ENCODE results near the gene TAF4.

TAF4 gene

DNA sequence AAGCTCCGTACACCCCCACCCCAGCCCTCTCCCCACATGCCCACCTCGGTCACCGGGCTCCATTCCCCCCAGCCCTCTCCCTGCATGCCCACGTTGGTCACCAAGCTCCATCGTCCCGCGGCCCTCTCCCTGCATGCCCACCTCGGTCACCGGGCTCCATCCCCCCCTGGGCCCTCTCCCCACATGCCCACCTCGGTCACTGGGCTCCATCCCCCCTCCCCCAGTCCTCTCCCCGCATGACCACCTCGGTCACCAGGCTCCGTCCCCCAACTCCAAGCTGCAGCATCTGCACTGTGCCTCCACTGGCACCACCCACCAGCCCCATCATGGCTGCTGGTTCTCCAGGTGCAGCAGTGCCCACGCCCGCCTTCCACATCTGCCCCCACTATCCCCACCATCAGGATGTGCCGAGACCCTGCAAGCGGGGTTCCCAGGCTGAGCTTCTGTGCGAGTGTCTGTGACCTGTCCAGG lies 16.8 kb downstream of the TAF4 start:
- TF ChIP-seq POLR2A (IDR thresholded peaks at IDR 0.05; ENCODE audit: low read length), result no peak
- no peak for TF ChIP-seq GATA1 (IDR thresholded peaks at IDR 0.05; ENCODE audit: low read depth, low read length)
- no peak for DNase-seq

DNA sequence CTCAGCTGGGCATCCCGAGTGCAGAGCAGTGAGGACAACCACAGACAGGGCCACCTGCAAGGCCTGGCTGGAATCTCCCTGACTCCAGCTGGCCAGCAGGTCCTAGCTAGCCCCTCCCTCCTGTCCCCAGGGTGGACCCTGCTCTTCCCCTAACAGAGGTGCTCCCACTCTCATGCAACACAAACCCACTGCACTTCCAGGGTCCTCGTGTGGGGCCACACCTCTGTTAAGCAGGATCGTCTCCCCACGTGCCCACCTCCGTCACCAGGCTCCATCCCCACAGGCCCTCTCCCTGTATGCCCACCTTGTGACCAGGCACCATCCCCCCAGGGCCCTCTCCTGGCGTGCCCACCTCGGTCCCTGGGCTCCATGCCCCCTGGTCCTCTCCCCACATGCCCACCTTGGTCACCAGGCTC lies 17.3 kb downstream of the TAF4 start:
- DNase-seq, result no peak
- TF ChIP-seq GATA1 (IDR thresholded peaks at IDR 0.05; ENCODE audit: low read depth, low read length) (no peak), POLR2A (IDR thresholded peaks at IDR 0.05; ENCODE audit: low read length) (no peak)

- no peak for DNase-seq
- TF ChIP-seq GATA1 (IDR thresholded peaks at IDR 0.05; ENCODE audit: low read depth, low read length) (no peak), POLR2A (IDR thresholded peaks at IDR 0.05; ENCODE audit: low read length) (no peak)
These were observed 17.9 kb downstream of the TAF4 start for GRCh38 chr20:62047666-62048345.

- DNase-seq, result no peak
- no peak for TF ChIP-seq GATA1 (IDR thresholded peaks at IDR 0.05; ENCODE audit: low read depth, low read length)
- no peak for TF ChIP-seq POLR2A (IDR thresholded peaks at IDR 0.05; ENCODE audit: low read length)
These were observed 19.2 kb downstream of the TAF4 start for GRCh38 chr20:62046431-62046830.

- no peak for DNase-seq
These were observed 20.0 kb downstream of the TAF4 start for GRCh38 chr20:62045529-62046285.

GRCh38 chr20:62045118-62045517 lies 20.6 kb downstream of the TAF4 start:
- TF ChIP-seq POLR2A (IDR thresholded peaks at IDR 0.05; ENCODE audit: low read length) (no peak), GATA1 (IDR thresholded peaks at IDR 0.05; ENCODE audit: low read depth, low read length) (no peak)
- no peak for DNase-seq

More at GRCh38 chr20:62045529-62046285, 20.0 kb downstream of the TAF4 start:
- TF ChIP-seq POLR2A (IDR thresholded peaks at IDR 0.05; ENCODE audit: low read length) (no peak), GATA1 (IDR thresholded peaks at IDR 0.05; ENCODE audit: low read depth, low read length) (no peak)

DNA sequence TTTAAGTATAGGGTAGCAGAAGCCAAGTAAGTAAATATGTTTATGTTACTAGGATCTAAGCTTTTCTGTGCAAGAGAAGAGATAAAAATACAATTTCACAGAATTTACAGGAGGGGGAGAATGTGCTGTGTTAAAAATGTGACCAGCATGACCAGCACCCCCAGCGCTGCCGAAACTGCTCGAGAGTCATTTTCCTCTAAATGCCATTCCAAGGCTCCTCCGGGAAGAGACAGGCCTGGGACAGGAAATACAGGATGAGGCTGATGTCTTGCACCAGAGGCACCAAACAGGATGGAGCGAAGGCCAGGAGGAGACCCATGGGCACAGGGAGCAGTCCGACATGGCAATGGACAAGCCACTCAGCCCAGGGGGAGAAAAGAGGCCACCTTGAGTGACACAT lies 21.1 kb downstream of the TAF4 start:
- TF ChIP-seq POLR2A (IDR thresholded peaks at IDR 0.05; ENCODE audit: low read length) (no peak), GATA1 (IDR thresholded peaks at IDR 0.05; ENCODE audit: low read depth, low read length) (no peak)
- DNase-seq, result no peak

DNA sequence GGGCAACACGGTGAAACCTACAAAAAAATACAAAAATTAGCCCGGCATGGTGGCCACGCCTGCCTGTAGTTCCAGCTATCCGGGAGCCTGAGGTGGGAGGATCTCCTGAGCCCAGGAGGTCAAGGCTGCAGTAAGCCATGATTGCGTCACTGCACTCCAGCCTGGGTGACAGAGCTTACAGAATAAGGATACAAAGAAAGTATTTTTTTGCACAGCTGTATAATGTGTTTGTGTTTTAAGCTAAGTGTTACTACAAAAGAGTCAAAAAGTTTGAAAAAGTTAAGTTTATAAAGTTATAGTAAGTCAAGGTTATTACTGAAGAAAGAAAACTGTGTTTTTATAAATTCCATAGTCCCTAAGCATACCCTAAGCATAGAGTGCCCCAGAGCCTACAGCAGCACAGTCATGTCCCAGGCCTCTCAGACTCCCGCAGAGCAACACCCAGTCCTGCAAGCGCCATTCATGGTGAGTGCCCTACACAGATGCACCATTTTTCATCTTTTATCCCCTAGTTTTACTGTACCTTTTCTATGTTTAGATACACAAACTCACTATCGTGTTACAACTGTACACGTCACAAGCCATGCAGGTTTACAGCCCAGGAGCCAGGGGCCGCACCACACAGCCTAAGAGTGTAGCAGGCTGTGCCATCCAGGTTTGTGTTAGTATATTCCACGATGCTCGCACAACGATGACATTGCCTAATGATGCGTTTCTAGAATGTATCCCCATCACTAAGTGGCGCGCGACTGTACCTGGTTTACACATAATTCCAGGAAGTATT lies 22.4 kb downstream of the TAF4 start:
- no peak for TF ChIP-seq POLR2A (IDR thresholded peaks at IDR 0.05; ENCODE audit: low read length)
- TF ChIP-seq GATA1 (IDR thresholded peaks at IDR 0.05; ENCODE audit: low read depth, low read length), result no peak
- no peak for DNase-seq

- TF ChIP-seq POLR2A (IDR thresholded peaks at IDR 0.05; ENCODE audit: low read length) (no peak), GATA1 (IDR thresholded peaks at IDR 0.05; ENCODE audit: low read depth, low read length) (no peak)
- no peak for DNase-seq
These were observed 23.5 kb downstream of the TAF4 start for GRCh38 chr20:62042025-62042820.

DNA sequence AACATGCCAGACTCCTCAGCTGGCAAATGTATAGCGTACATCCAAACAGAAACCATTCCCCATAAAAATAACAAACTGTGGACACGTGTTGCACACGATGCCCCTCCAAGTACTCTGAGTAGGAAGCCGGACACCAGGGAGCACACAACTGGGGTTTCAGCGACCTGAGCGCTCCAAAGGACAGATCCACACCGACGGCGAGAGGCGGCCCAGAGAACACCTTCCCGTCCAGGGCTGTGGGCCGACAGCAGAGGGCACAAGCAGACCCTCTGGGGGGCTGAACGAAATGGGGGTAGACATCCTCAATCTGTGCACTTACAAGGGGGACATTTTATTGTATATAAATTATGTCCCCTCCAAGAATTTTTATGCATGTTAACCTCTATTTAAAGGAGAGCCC lies 24.7 kb downstream of the TAF4 start:
- DNase-seq, result no peak
- TF ChIP-seq GATA1 (IDR thresholded peaks at IDR 0.05; ENCODE audit: low read depth, low read length) (no peak), POLR2A (IDR thresholded peaks at IDR 0.05; ENCODE audit: low read length) (no peak)

DNA sequence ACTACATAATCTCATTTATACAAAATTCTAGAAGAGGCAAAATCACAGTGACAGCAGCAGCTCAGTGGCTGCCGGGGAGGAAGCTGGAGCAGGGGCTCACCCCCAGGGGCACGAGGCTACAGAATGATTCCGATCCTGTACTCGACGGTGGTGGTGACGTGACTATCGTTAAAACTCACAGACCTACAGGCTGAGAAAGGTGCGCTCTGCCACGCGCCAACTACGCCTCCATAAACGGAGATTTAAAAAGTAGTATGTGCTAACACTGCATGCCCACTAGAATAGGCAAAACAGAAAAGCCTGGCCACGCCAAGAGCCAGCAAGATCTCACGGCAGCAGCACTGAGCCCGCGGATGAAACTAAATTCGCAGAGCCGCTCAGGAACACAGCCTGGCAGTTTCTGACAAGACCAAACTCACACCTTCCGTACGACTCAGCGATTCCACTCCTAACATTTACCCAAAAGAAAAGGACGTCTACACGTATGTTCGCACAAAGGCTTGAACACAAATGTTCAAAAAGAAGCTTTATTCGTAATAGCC lies 25.2 kb downstream of the TAF4 start:
- TF ChIP-seq POLR2A (IDR thresholded peaks at IDR 0.05; ENCODE audit: low read length), result no peak
- no peak for TF ChIP-seq GATA1 (IDR thresholded peaks at IDR 0.05; ENCODE audit: low read depth, low read length)
- no peak for DNase-seq

- TF ChIP-seq POLR2A (IDR thresholded peaks at IDR 0.05; ENCODE audit: low read length), result no peak
- DNase-seq, result no peak
These were observed 25.9 kb downstream of the TAF4 start for GRCh38 chr20:62039738-62040137.
